ENCODE results near the gene SLC5A10. TPM values are rescaled to one million over a fixed set of nuclear protein-coding genes. Genes with fewer than 3 reads are reported as not detected.

Gene SLC5A10
- total RNA-seq: not detected in 2 replicates

DNA sequence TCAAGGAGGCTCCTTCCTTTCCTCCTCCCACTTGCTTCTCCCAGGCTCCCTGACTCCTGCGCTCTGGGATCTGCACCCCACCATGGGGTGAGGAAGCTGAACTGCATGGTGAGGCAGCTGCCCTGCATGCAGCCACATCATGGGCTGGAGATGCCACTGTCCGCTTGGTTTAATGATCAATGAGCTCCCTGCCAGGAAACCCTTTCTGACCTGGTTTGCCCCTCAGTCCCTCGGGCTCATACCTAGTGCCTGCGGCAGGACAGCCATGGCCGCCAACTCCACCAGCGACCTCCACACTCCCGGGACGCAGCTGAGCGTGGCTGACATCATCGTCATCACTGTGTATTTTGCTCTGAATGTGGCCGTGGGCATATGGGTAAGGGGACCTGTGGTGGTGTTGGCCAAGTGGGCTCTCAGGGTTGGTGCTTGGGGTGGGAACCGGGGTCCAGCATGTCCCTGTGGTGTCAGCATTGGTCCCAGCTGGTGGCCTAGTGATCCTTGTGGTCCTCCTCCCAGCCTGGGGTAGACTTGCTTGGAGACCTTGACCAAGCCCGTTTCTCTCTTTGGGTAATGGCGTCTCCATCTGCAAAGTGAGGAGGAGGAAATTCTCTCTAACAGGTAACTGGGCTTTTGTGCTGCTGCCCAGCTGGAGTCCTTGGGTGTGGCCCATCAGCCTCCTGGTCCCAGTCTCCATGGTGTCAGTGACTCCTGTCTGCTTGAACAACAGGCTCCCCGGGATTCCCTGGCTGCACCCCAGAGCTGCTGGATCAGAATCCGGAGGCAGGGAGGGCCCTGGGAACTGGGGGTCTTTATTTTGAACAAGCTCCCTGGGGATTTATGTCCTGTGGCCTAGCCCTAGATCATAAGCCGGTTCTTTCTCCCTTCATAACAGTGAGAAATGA lies at the start of gene SLC5A10:
Gene SLC5A10, plus strand, starts transcription at position 225 of the 902 bp plus-strand sequence. Its CDS starts 41 bp downstream, at position 266.

GRCh38 chr17:19004421-19005136 lies 52.6 kb downstream of the SLC5A10 start, which contains the start of gene FAM83G:
Gene FAM83G, minus strand, starts transcription at chr17:19004764. Its CDS starts 723 bp downstream, at chr17:19004041.

DNA sequence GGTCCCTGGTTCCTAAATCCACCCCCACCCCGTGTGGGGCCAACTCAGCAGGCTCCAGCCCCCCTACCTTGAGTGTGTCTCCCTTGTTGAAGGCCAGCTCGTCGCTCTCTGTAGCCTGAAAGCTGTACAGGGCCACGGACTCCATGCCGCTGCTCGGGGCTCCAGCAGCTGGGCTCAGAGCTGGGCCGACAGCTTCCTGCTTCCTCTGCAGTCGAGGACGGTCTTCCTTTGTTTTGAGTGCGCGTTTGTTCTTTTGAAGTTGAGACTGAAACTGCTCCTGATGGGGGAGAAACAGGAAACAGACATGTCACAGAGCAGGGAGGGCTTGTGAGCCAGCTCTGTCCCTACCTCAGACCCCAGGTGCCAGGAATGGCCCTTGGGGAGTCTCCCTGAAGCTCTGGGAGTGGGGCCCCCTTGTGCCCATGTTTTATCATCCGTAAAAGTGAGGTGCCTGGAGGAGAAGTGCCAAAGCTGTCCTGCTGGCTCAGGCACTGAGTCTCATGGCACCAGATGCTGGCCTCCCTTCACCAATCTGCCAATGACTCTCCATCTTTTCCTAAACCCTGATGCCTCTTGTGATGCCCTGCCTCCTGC lies 94.9 kb downstream of the SLC5A10 start, which contains the start of gene GRAP:
Gene GRAP, minus strand, starts transcription at position 176 of the 594 bp plus-strand sequence. Its CDS starts 31 bp downstream, at position 145.

Other genes starting within 250 kb of the SLC5A10 start
- under 0.01 TPM in 1 of 2 replicates, not detected in the other for gene FBXW10, start 208.1 kb upstream of the SLC5A10 start, total RNA-seq
- gene TVP23B, start 171.0 kb upstream of the SLC5A10 start, total RNA-seq: 61.9 and 79.6 TPM in 2 replicates
- gene PRPSAP2, start 94.0 kb upstream of the SLC5A10 start, total RNA-seq: 25.8 and 37.8 TPM in 2 replicates
- 10.6 and 15.9 TPM in 2 replicates for gene FAM83G, start 52.6 kb downstream of the SLC5A10 start, total RNA-seq
- 0.15 and 0.33 TPM in 2 replicates for gene GRAP, start 94.8 kb downstream of the SLC5A10 start, total RNA-seq
- gene GRAPL, start 175.4 kb downstream of the SLC5A10 start, total RNA-seq: 0.15 and 0.66 TPM in 2 replicates